MCF 10A (cell line): Measurements from ENCODE around the gene MEF2B. TPM values are rescaled to one million over a fixed set of nuclear protein-coding genes. Genes with fewer than 3 reads are reported as not detected.

ENCODE experiments used
- BruUV-seq: library from RNA; stranded (reverse); fragments of 400-500 nt; replicated peaks from 2 replicates; lab custom pipeline; 2021; lab: Mats Ljungman, UMichigan
- CTCF ChIA-PET: fragments of 300-600 bp; sonication (Branson Sonifier 250); formaldehyde crosslinking; extraction: SDS; loops from one replicate; lab custom pipeline; 2021; ENCODE audit warnings: antibody characterized with exemption, inconsistent platforms; lab: Yijun Ruan, JAX
- POLR2A ChIA-PET: fragments of 300-600, 350-650 bp; sonication (Branson Sonifier 250); formaldehyde crosslinking; extraction: SDS; loops from one replicate; lab custom pipeline; 2020; ENCODE audit warnings: antibody characterized with exemption, inconsistent platforms; lab: Yijun Ruan, JAX
- DNase-seq: peaks from one replicate; pipeline ENCODE4 v3.0.0-alpha.2; 2018; ENCODE audit not compliant: unreplicated experiment
- H3K27ac Mint-ChIP-seq: one replicate; pipeline ENCODE4 v1.8.0; 2022; ENCODE audit warnings: mild to moderate bottlenecking, low read depth, mixed read lengths; ENCODE audit not compliant: unreplicated experiment
- H3K27me3 Mint-ChIP-seq: one replicate; pipeline ENCODE4 v1.8.0; 2022; ENCODE audit warnings: mixed read lengths; ENCODE audit not compliant: insufficient read depth, unreplicated experiment
- H3K36me3 Mint-ChIP-seq: one replicate; pipeline ENCODE4 v1.8.0; 2022; ENCODE audit warnings: mild to moderate bottlenecking, moderate library complexity, mixed read lengths; ENCODE audit not compliant: insufficient read depth, unreplicated experiment
- H3K4me1 Mint-ChIP-seq: one replicate; pipeline ENCODE4 v1.8.0; 2022; ENCODE audit warnings: mixed read lengths; ENCODE audit not compliant: insufficient read depth, unreplicated experiment
- H3K4me3 Mint-ChIP-seq: one replicate; pipeline ENCODE4 v1.8.0; 2022; ENCODE audit warnings: mild to moderate bottlenecking, moderate library complexity, mixed read lengths; ENCODE audit not compliant: unreplicated experiment
- H3K9me3 Mint-ChIP-seq: one replicate; pipeline ENCODE4 v1.8.0; 2022; ENCODE audit warnings: mixed read lengths; ENCODE audit not compliant: unreplicated experiment
- intact Hi-C: fragments of 100-400 bp; cut with micrococcal nuclease; formaldehyde crosslinking; loops from 2 replicates; pipeline ENCODE4 v1.14.1; 2022
- total RNA-seq: library from RNA; stranded (reverse); gene quantifications from 2 replicates; pipeline ENCODE4 v1.2.3, GENCODE V29; 2022
- TF ChIP-seq, protein P1 (sequence below): fragments of 200-600 bp; IDR thresholded peaks from one replicate; pipeline ENCODE4 v1.8.0; 2022; ENCODE audit warnings: antibody characterized with exemption, mild to moderate bottlenecking; ENCODE audit not compliant: unreplicated experiment

MEF2B gene
- total RNA-seq, 1 experiment from 2014 or later, result 1.4 TPM

- TF ChIP-seq, protein P1, sequence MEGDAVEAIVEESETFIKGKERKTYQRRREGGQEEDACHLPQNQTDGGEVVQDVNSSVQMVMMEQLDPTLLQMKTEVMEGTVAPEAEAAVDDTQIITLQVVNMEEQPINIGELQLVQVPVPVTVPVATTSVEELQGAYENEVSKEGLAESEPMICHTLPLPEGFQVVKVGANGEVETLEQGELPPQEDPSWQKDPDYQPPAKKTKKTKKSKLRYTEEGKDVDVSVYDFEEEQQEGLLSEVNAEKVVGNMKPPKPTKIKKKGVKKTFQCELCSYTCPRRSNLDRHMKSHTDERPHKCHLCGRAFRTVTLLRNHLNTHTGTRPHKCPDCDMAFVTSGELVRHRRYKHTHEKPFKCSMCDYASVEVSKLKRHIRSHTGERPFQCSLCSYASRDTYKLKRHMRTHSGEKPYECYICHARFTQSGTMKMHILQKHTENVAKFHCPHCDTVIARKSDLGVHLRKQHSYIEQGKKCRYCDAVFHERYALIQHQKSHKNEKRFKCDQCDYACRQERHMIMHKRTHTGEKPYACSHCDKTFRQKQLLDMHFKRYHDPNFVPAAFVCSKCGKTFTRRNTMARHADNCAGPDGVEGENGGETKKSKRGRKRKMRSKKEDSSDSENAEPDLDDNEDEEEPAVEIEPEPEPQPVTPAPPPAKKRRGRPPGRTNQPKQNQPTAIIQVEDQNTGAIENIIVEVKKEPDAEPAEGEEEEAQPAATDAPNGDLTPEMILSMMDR, result no peak
- intact Hi-C loops, result no loop called here
- peaks cover 12% of the 10 kb centered on the region for H3K4me1 Mint-ChIP-seq
- no peak for DNase-seq
- CTCF ChIA-PET, result no interaction called here
- no TSS peak for BruUV-seq
- no peak within 1 kb of the TSS for H3K4me3 Mint-ChIP-seq
- H3K27me3 Mint-ChIP-seq, result peaks cover 32% of the 10 kb centered on the region
- H3K9me3 Mint-ChIP-seq, result no peaks in the 10 kb centered on the region
- POLR2A ChIA-PET, result no interaction called here
- H3K36me3 Mint-ChIP-seq, result no peaks in the 10 kb centered on the region
- H3K27ac Mint-ChIP-seq, result no peak within 1 kb of the TSS
Measured at GRCh38 chr19:19211499-19212420, 41.7 kb upstream of the MEF2B start, which contains the start of gene NCAN. Gene NCAN, plus strand, starts transcription at chr19:19211958. Its CDS starts 4,996 bp downstream, at chr19:19216954.

DNA sequence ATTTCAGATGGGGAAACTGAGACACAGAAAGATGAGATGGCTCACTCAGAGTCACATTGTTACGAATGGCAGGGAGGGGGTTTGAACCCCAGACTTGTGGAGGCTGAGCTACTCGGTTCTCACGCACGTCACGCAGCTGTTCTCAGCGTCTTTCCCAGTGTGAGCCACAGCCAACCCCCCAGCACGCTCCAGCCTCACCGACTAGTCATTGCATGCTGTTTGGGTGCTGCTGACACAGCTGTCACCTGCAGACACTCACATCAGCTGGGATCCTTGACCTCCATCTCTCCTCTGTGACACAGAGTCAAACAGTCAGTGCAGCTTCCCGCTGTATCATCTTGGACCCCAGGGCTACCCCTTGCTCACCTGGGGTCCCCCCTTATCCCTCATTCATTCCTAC lies 39.3 kb upstream of the MEF2B start:
- DNase-seq, result no peak
- Mint-ChIP-seq H3K27ac (no peak overlapping the region), H3K27me3 (peaks cover 26% of the 10 kb centered on the region), H3K36me3 (no peaks in the 10 kb centered on the region), H3K4me3 (no peak overlapping the region), H3K4me1 (peaks cover 13% of the 10 kb centered on the region), H3K9me3 (no peaks in the 10 kb centered on the region)
- TF ChIP-seq, protein P1, result no peak
- intact Hi-C loops, result no loop called here
- no TSS peak for BruUV-seq
- ChIA-PET POLR2A (no interaction called here), CTCF (no interaction called here)

GRCh38 chr19:19207637-19208572 lies 37.8 kb upstream of the MEF2B start:
- no TSS peak for BruUV-seq
- DNase-seq, result no peak
- CTCF ChIA-PET, result interaction anchor here (0.6 kb wide), 1 partner anchor 16 kb away, joined by 3 read pairs; no protein-coding TSS in a partner anchor

More at GRCh38 chr19:19207637-19208572, 37.8 kb upstream of the MEF2B start:
- Mint-ChIP-seq H3K27me3 (peaks cover 11% of the 10 kb centered on the region), H3K4me1 (peaks cover 13% of the 10 kb centered on the region), H3K4me3 (no peak overlapping the region), H3K36me3 (no peaks in the 10 kb centered on the region), H3K27ac (no peak overlapping the region), H3K9me3 (no peaks in the 10 kb centered on the region)
- TF ChIP-seq, protein P1, result no peak
- intact Hi-C loops, result no loop called here
- POLR2A ChIA-PET, result no interaction called here
